Measurements from ENCODE around the gene ITGB1.
"Not testable (repeated sequence)": the region's sequence is repeated elsewhere in the genome, so short reads cannot be mapped to it uniquely, and the experiment has no call there.

Gene ITGB1

DNA sequence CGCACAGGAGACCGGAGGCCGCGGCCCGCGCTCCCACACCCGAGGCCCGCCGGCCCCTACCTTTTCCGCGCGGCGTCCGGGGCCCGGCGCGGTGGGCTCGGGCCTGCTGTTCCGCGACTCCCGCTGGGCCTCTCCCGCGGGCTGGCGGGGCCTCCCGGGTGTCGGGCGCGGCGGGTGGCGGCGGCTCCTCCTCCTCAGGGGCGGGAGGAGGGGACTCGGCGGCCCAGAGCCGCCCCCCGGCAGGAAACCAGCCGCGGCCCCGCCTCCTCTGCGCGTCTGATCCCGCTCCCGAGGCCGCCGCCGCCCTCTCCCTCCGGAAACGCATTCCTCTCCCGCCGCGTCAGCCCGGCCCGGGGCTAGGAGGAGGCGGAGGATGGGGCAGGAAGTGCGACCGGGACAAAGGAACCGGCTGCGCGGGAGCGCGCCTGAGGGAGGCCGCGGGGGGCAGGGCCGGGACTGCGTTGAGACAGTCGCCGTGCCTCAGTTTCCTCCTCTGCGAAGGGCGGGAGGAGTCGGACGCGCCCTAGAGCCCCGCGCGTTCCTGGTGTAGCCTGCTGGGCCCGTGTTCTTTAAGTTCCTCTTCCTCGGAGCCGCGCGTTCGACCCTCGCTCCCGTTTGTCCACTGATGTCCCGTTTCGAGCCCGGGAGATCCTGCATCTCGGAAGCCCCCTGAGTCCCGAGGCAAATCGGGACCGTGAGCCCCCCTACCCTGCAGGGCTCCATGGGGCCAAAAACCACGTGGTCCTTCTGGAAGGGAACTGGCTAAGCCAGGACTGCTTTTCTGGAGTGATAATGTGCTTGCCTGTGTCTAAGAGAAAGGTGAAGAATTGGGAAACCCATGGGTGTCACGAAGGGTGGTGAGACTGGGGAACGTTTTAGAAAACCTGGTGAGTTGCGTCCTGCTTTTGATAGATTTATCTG lies at the start of gene ITGB1:
Gene ITGB1, minus strand, starts transcription at position 146 of the 921 bp plus-strand sequence. CDS start 22,672 bp downstream, outside the sequence.
- peak; percentile 51 to 96 for DNase-seq (ENCODE audit: low read depth in 1 of 2, low spot score in 1 of 2)
- TF ChIP-seq JUND (IDR thresholded peaks at IDR 0.05; ENCODE audit: low read depth), result peak; percentile 71; the same call in 1 of the 2 replicates
- in situ Hi-C loops (cut with HindIII; ENCODE audit: low pct_unique_long_range_greater_than_20kb, low sequenced_read_pairs), result no loop called here

DNA sequence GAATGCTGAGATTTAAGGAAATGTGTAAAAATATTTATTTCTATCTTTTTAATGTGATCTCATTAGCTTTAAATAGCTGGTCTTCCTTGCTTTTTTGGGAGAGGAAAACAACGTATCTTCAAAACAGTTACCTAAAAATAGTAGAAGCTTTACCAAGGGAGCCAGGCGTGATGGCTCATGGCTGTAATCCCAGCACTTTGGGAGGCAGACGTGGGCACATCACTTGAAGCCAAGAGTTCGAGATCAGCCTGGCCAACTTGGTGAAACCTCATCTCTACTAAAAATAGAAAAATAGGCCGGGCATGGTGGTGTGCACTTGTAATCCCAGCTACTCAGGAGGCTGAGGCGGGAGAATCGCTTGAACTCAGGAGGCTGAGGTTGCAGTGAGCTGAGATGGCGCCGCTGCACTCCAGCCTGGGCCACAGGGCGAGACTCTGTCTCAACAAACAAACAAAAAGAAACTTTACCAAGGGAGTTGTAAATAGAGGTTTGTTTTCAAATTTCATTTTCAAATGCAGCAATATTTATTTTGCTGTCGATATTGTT lies 48.4 kb upstream of the ITGB1 start:
- no peak for DNase-seq (ENCODE audit: low read depth in 1 of 2, low spot score in 1 of 2)
- in situ Hi-C loops (cut with HindIII; ENCODE audit: low pct_unique_long_range_greater_than_20kb, low sequenced_read_pairs), result no loop called here
- TF ChIP-seq JUND (IDR thresholded peaks at IDR 0.05; ENCODE audit: low read depth), result no peak

DNA sequence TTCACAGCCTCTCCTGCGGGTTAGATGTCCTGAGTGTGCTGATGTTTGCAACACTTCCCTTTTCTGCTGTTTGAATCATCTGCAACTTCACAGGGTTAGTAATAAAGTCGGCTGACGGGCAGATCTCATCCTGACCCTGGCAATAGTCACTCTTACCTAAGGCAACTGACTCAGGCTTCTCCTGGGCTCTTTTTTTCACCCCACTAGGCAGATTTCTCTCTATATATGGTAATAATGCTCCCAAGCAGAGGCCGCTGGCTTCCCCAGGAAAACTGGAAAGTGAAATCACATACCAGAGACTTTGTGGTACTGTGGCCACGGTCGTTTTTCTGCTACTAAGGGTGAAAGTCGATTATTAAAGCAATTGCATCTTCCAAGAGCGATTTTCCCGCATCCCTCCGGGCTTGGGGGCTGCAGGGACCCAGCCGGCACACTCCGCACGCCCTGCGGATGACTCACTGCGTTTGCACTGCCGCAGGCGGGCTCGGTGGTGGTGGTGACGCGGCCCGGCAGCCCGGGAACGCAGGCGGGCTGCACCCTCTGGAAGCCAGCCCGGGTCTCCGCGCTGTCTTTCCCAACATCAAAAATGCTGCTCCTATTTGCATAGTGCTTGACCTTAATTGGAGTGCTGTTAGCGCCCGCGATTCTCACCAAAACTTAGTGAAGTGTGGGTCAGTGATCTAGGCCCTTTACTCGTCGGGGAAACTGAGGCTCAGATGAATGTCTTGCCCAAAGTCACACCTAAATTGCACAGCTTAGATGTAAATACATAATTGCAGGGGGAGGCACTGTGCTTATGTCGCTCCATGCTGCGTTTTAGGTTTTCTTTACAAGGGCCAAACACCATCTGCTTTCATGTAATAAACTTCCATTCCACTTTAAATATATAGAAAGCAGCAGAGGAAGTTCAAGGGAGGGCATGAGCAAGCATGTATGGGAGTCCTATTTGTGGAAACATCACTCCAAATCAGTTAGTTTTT lies 47.6 kb upstream of the ITGB1 start:
- DNase-seq (ENCODE audit: low read depth in 1 of 2, low spot score in 1 of 2), result peak; percentile 18 to 46
- TF ChIP-seq JUND (IDR thresholded peaks at IDR 0.05; ENCODE audit: low read depth), result 0 out of 2 replicates have a peak, but pooled peaks have one; percentile 15
- in situ Hi-C loops (cut with HindIII; ENCODE audit: low pct_unique_long_range_greater_than_20kb, low sequenced_read_pairs), result no loop called here

DNA sequence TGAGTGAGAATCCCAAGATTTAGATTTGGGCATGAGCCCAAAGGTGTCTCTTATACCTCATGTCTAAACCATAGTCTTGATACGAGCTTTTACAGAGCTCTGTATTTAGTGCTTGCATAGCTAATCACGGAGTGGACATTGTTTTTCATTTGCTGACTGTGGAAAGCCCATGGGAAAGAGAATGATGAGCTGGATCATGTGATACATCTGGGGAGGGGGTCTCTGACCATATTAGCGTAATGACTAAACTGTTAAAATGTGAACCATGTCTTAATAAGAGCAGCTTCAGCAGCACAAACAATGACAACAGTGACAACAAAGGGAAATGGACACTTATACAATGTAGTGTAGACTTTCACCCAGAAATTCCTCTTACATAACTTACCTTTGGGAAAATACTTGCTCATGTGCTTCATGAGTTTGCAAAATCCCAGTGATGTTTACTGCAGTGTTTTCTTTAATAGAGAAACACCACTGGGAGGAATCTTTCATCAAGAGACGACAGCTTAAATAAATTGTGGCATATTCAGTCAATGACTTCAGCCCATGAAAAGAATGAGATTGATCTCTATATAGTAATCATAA lies 44.0 kb upstream of the ITGB1 start:
- no peak for DNase-seq (ENCODE audit: low read depth in 1 of 2, low spot score in 1 of 2)
- TF ChIP-seq JUND (IDR thresholded peaks at IDR 0.05; ENCODE audit: low read depth), result no peak
- in situ Hi-C loops (cut with HindIII; ENCODE audit: low pct_unique_long_range_greater_than_20kb, low sequenced_read_pairs), result no loop called here

DNA sequence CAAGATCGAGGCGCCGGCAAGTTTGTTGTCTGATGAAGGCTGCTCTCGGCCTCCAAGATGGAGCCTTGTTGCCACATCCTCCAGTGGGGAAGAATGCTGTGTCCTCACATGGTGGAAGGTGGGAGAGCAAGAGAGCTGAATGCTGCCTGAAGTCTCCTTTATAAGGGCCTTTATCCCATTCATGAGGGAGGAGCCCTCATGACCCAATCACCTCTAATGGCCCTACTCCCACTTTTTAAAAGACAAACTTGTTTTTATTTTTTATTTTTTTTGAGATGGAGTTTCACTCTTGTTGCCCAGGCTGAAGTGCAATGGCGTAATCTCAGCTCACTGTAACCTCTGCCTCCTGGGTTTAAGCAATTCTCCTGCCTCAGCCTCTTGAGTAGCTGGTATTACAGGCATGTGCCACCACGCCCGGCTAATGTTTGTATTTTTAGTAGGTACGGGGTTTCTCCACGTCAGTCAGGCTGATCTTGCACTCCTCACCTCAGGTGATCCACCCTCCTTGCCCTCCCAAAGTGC lies 40.1 kb upstream of the ITGB1 start:
- DNase-seq (ENCODE audit: low read depth in 1 of 2, low spot score in 1 of 2); in situ Hi-C loops (cut with HindIII; ENCODE audit: low pct_unique_long_range_greater_than_20kb, low sequenced_read_pairs): not testable (repeated sequence)

DNA sequence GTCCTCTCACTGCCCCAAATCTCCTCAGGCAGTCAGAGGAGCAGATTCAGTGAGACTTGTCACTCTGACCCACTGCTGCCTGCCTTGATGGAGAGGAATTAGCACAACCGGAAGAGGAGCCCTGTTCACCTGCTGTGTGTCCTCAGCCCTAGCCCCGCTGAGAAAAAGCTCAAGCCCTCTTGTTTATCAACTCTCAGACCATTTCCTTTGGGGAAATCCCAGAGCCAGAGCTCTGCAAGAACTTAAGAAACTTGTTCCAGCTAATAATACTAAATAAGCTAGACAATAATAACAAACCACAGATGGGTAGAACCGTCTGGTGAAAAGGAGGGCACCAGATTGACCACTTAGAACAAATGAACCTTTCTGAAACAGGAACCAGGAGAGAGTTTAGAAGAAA lies 37.7 kb upstream of the ITGB1 start:
- no peak for TF ChIP-seq JUND (IDR thresholded peaks at IDR 0.05; ENCODE audit: low read depth)
- DNase-seq (ENCODE audit: low read depth in 1 of 2, low spot score in 1 of 2), result no peak
- in situ Hi-C loops (cut with HindIII; ENCODE audit: low pct_unique_long_range_greater_than_20kb, low sequenced_read_pairs), result no loop called here

DNA sequence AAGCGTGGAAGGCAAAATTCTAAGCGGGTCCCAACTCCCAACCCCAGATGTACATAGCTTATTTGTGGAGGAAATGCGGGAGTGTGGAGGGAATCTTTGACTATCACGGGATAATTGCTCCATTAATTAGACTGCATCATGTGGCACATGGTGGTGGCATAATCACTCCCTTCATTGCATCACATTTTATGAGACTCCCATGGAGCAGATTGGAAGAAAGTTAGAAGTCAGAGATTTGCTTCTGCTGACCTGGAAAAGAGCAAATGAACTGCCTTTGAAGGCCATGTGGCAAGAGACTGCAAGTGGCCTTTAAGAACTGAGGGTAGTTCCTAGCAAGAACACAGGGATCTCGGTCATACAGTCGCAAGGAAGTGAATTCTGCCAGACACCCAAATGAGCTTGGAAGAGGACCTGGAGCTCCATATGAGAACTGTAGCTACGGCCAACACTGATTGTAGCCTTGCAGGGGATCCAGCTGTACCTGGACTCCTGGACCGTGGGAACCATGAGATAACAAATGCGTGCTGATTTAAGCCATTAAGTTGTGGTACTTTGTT lies 37.1 kb upstream of the ITGB1 start:
- in situ Hi-C loops (cut with HindIII; ENCODE audit: low pct_unique_long_range_greater_than_20kb, low sequenced_read_pairs), result no loop called here

DNA sequence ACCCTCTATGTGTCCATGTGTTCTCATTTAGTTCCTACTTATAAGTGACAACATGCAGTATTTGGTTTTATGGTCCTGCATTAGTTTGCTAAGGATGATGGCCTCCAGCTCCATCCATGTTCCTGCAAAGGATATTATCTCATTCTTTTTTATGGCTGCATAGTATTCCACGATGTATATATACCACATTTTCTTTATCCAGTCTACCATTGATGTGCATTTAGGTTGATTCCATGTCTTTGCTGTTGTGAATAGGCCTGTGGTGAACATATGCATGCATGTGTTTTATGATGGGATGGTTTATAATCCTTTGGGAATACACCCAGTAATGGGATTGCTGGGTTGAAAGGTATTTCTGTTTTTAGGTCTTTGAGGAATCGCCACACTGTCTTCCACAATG lies 36.6 kb upstream of the ITGB1 start:
- in situ Hi-C loops (cut with HindIII; ENCODE audit: low pct_unique_long_range_greater_than_20kb, low sequenced_read_pairs); DNase-seq (ENCODE audit: low read depth in 1 of 2, low spot score in 1 of 2): not testable (repeated sequence)

More for the DNA sequence above, 37.1 kb upstream of the ITGB1 start:
- TF ChIP-seq JUND (IDR thresholded peaks at IDR 0.05; ENCODE audit: low read depth), result no peak
- DNase-seq (ENCODE audit: low read depth in 1 of 2, low spot score in 1 of 2), result no peak

DNA sequence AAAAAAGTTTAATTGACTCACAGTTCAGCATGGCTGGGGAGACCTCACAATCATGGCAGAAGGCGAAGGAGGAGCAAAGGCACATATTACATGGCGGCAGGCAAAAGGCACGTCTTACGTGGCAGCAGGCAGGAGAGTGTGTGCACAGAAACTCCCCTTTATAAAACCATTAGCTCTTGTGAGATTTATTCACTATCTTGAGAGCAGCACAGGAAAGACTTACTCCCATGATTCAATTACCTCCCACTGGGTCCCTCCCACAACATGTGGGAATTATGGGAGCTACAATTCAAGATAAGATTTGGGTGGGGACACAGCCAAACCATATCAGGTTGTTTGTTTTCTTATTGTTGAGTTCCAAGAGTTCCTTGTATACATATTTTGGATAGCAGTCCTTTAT lies 34.3 kb upstream of the ITGB1 start:
- in situ Hi-C loops (cut with HindIII; ENCODE audit: low pct_unique_long_range_greater_than_20kb, low sequenced_read_pairs); DNase-seq (ENCODE audit: low read depth in 1 of 2, low spot score in 1 of 2): not testable (repeated sequence)

DNA sequence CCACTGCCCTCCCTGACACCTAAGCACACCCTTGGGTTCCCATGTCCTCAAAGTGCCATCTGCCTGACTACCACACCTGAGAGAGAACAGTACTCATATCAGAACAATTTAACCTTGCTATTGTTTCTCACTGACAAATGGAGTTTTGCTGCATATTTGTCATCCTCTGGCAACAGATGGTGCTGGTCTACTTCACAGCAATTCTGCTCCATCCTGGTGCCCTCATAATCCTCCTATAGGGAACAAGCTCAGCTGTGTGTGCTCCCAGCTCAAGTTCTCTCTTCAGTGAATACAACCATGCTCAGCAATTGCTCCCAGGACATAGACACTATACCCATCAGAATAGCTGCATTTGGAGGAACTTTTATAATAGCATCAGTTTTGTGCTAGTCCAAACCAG lies 32.8 kb upstream of the ITGB1 start:
- DNase-seq (ENCODE audit: low read depth in 1 of 2, low spot score in 1 of 2), result no peak
- in situ Hi-C loops (cut with HindIII; ENCODE audit: low pct_unique_long_range_greater_than_20kb, low sequenced_read_pairs), result no loop called here
- TF ChIP-seq JUND (IDR thresholded peaks at IDR 0.05; ENCODE audit: low read depth), result no peak

DNA sequence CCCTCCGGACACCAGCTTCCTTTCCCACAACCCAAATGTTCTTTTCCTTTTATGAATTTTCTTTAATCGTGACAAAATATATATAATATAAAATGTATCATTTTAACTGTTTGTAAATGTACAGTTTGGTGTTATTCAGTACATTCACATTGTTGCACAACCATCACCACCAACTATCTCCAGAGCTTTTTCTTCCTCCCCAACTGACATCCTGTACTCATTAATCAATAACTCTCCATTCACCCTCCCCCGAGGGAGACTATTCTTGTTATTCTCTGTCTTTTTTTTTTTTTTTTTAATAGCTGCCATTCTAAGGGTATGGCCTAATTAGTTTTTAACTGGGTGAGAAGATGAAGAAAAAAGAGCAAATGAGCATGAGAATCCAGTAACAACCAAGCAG lies 30.6 kb upstream of the ITGB1 start:
- no peak for TF ChIP-seq JUND (IDR thresholded peaks at IDR 0.05; ENCODE audit: low read depth)
- in situ Hi-C loops (cut with HindIII; ENCODE audit: low pct_unique_long_range_greater_than_20kb, low sequenced_read_pairs), result no loop called here
- no peak for DNase-seq (ENCODE audit: low read depth in 1 of 2, low spot score in 1 of 2)

DNA sequence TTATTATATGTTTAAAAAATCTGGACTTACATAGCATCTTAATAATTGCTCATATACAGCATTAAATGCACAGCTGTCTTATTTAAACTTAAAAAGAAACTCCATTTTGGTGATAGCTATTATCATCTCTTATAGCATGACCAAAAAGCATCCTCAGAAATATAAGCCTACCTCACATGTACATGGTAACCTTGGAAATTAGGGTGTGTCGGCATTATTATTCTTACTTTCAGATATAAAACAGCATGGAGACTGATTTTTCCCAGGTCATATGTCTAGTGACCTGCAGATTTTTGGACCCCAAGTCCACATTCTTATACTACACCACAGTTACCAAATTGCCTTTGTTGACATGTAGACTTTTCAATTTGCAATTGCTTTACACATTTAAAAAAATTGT lies 29.1 kb upstream of the ITGB1 start:
- no peak for TF ChIP-seq JUND (IDR thresholded peaks at IDR 0.05; ENCODE audit: low read depth)
- no peak for DNase-seq (ENCODE audit: low read depth in 1 of 2, low spot score in 1 of 2)
- in situ Hi-C loops (cut with HindIII; ENCODE audit: low pct_unique_long_range_greater_than_20kb, low sequenced_read_pairs), result no loop called here
